HepG2 (cell line): ENCODE results near the gene IFNLR1. TPM values are rescaled to one million over a fixed set of nuclear protein-coding genes. Genes with fewer than 3 reads are reported as not detected.

Source experiments
- EED ChIP-seq: sonication (generic); formaldehyde crosslinking; IDR thresholded peaks from 2 replicates; pipeline ENCODE4 v1.5.0; 2020; ENCODE audit warnings: mild to moderate bottlenecking, missing genetic modification reagents
- FOXA3 ChIP-seq: IDR thresholded peaks from 2 replicates; pipeline ENCODE4 v1.6.1; 2016; ENCODE audit warnings: missing genetic modification reagents, missing compliant biosample characterization
- FOXM1 ChIP-seq: sonication (generic); formaldehyde crosslinking; IDR thresholded peaks from 2 replicates; pipeline ENCODE4 v1.5.0; 2020; ENCODE audit warnings: missing genetic modification reagents
- JUNB ChIP-seq: sonication (generic); formaldehyde crosslinking; IDR thresholded peaks from 2 replicates; pipeline ENCODE4 v1.8.0; 2022; ENCODE audit warnings: missing genetic modification reagents, mild to moderate bottlenecking, borderline replicate concordance
- KDM2A ChIP-seq: sonication (generic); formaldehyde crosslinking; IDR thresholded peaks from 2 replicates; pipeline ENCODE4 v1.4.0; 2020; ENCODE audit warnings: low read depth, missing genetic modification reagents, borderline replicate concordance
- MXI1 ChIP-seq: IDR thresholded peaks from 3 replicates; pipeline ENCODE4 v1.6.1; 2012; ENCODE audit warnings: low read depth, low read length, inconsistent platforms, borderline replicate concordance
- NONO ChIP-seq, 2 experiments: fragments of 450-650 bp in 1 of 2; sonication (generic) in 1 of 2; formaldehyde crosslinking in 1 of 2; IDR thresholded peaks in 1 of 2; conservative IDR thresholded peaks in 1 of 2; 2 replicates each; pipeline versions ENCODE4 v1.6.1 to v1.8.0; 2017 to 2022; ENCODE audit warnings: mild to moderate bottlenecking in 1 of 2, missing genetic modification reagents in 1 of 2, moderate library complexity in 1 of 2
- PHF8 ChIP-seq: sonication (generic); formaldehyde crosslinking; IDR thresholded peaks from 2 replicates; pipeline ENCODE4 v1.5.0; 2020; ENCODE audit warnings: missing genetic modification reagents
- SMC3 ChIP-seq: IDR thresholded peaks from 2 replicates; pipeline ENCODE4 v1.6.1; 2011; ENCODE audit warnings: low read length, improper control_type of control experiment
- SP1 ChIP-seq, 2 experiments: fragments of 450-650 bp in 1 of 2; sonication (generic) in 1 of 2; formaldehyde crosslinking in 1 of 2; IDR thresholded peaks; 2 replicates each; pipeline versions ENCODE4 v1.4.0 to v1.6.1; 2016 to 2020; ENCODE audit warnings: missing genetic modification reagents in 1 of 2
- TARDBP ChIP-seq: sonication (generic); formaldehyde crosslinking; IDR thresholded peaks from 2 replicates; pipeline ENCODE4 v1.8.0; 2022; ENCODE audit warnings: mild to moderate bottlenecking, missing genetic modification reagents
- U2AF2 ChIP-seq: fragments of 200-400 bp; formaldehyde crosslinking; IDR thresholded peaks from 2 replicates; pipeline ENCODE4 v1.6.1; 2017; ENCODE audit warnings: low read depth, mild to moderate bottlenecking, low read length
- ZFX ChIP-seq: sonication (generic); formaldehyde crosslinking; IDR thresholded peaks from 2 replicates; pipeline ENCODE4 v1.4.0; 2020; ENCODE audit warnings: mild to moderate bottlenecking, low read depth, missing genetic modification reagents, moderate library complexity
- ZNF431 ChIP-seq: sonication (generic); formaldehyde crosslinking; IDR thresholded peaks from 2 replicates; pipeline ENCODE4 v1.9.0; 2022; ENCODE audit warnings: missing genetic modification reagents, low read depth, mild to moderate bottlenecking, borderline replicate concordance
- ZNF577 ChIP-seq: sonication (generic); formaldehyde crosslinking; IDR thresholded peaks from 2 replicates; pipeline ENCODE4 v1.4.0; 2020; ENCODE audit warnings: mild to moderate bottlenecking, low read depth, missing genetic modification reagents, borderline replicate concordance
- ZSCAN30 ChIP-seq: sonication (generic); formaldehyde crosslinking; IDR thresholded peaks from 2 replicates; pipeline ENCODE4 v1.5.0; 2020; ENCODE audit warnings: mild to moderate bottlenecking, missing genetic modification reagents
- polyA plus RNA-seq, 8 experiments: library from polyadenylated mRNA; depleted of rRNA in 3 of 8; stranded (reverse) in 7 of 8; unstranded in 1 of 8; fragments of >200 nt; fragmentation: Illumina TruSeq in 4 of 8; extraction: Trizol in 4 of 8; gene quantifications; 2 replicates each; pipeline versions ENCODE4 v1.2.1 to v1.2.3, GENCODE V29; 2011 to 2016; ENCODE audit warnings: low read depth in 4 of 8, missing spikeins in 1 of 8, mixed read lengths in 1 of 8; ENCODE audit not compliant: insufficient read depth in 1 of 8
- total RNA-seq, 5 experiments: library from RNA; depleted of rRNA; stranded (reverse); fragments of >200 nt; fragmentation: Illumina TruSeq; extraction: Trizol; gene quantifications; 2 replicates each; pipeline ENCODE4 v1.2.3, GENCODE V29; 2016; ENCODE audit warnings: low read depth in 1 of 5
- TF ChIP-seq, protein P1 (sequence below): sonication (generic); formaldehyde crosslinking; IDR thresholded peaks from 2 replicates; pipeline ENCODE4 v1.4.0; 2020; ENCODE audit warnings: mild to moderate bottlenecking, missing genetic modification reagents, borderline replicate concordance
- TF ChIP-seq, protein P2 (sequence below): sonication (generic); formaldehyde crosslinking; IDR thresholded peaks from 2 replicates; pipeline ENCODE4 v1.5.0; 2020; ENCODE audit warnings: missing genetic modification reagents, mild to moderate bottlenecking, borderline replicate concordance
- TF ChIP-seq, protein P3 (sequence below): sonication (generic); formaldehyde crosslinking; IDR thresholded peaks from 2 replicates; pipeline ENCODE4 v1.5.1; 2020; ENCODE audit warnings: missing genetic modification reagents, mild to moderate bottlenecking, borderline replicate concordance
- TF ChIP-seq, protein P4 (sequence below): IDR thresholded peaks from 2 replicates; pipeline ENCODE4 v1.6.1; 2016; ENCODE audit warnings: low read depth, borderline replicate concordance
- TF ChIP-seq, protein P5 (sequence below): sonication (generic); formaldehyde crosslinking; IDR thresholded peaks from 2 replicates; pipeline ENCODE4 v1.4.0; 2020; ENCODE audit warnings: missing genetic modification reagents, borderline replicate concordance
- TF ChIP-seq, protein P6 (sequence below): sonication (generic); formaldehyde crosslinking; IDR thresholded peaks from 2 replicates; pipeline ENCODE4 v1.4.0; 2020; ENCODE audit warnings: missing genetic modification reagents

IFNLR1 gene
- total and polyA plus RNA-seq, 2 of the 13 experiments (the other 11 are each of a cell fraction or from before 2014, with no cell fraction given) = 3.8 to 8.5 TPM

DNA sequence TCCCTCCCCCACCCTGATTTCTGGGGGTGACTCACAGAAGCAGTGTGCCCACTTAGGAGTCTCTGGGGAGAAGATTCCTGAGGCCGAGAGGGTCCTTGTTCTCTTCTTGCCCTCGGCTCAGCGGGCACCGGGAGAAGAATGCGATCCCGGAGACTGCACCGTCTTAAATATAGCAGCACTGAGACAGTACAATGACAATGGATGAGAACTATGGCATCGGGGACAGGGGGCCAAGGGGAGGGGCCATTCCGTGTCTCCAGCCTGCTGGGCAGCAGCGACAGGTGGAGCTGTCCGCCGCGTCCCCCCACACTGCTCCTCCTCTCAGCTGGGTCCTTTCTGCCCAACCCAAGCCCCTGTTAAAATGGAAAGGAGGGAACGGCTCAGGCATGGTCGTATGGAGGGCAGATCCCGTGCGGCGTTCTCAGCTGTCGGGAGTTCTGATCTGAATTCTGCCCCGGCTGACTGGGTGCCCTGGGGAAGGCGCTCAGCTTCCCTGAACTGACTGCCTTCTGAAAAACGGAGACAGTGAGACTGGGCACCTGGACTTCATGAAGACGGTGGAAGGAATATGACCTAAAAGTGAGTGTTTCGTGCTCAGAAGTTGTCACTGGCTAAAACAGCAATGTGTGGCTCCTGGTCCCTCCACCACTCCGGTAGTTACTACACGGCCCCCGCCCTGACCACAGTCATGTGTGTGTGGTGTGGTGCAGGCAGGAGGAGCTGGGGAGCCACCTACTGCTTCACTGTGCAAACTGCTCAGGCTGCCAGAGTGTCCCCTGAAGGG, 74.9 kb downstream of the IFNLR1 start, which contains the start of gene MYOM3 (continued):
- TF ChIP-seq, protein P1, sequence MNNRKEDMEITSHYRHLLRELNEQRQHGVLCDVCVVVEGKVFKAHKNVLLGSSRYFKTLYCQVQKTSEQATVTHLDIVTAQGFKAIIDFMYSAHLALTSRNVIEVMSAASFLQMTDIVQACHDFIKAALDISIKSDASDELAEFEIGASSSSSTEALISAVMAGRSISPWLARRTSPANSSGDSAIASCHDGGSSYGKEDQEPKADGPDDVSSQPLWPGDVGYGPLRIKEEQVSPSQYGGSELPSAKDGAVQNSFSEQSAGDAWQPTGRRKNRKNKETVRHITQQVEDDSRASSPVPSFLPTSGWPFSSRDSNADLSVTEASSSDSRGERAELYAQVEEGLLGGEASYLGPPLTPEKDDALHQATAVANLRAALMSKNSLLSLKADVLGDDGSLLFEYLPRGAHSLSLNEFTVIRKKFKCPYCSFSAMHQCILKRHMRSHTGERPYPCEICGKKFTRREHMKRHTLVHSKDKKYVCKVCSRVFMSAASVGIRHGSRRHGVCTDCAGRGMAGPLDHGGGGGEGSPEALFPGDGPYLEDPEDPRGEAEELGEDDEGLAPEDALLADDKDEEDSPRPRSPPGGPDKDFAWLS (CRISPR knock-in tag) = no peak
- TF ChIP-seq FOXM1 = no peak
- TF ChIP-seq ZSCAN30 = no peak
- 0 out of 3 replicates have a peak, but pooled peaks have one; percentile 49 for TF ChIP-seq MXI1
- no peak for TF ChIP-seq SP1 (IDR thresholded peaks at IDR 0.05)
- TF ChIP-seq SP1 (CRISPR knock-in tag; IDR thresholded peaks at IDR 0.05) = 0 out of 2 replicates have a peak, but pooled peaks have one; percentile 25
- peak; percentile 43; the same call in 1 of the 2 replicates for TF ChIP-seq ZFX
- TF ChIP-seq FOXA3 (CRISPR knock-in tag) = 0 out of 2 replicates have a peak, but pooled peaks have one; percentile 25
- 0 out of 2 replicates have a peak, but pooled peaks have one; percentile 40 for TF ChIP-seq TARDBP (CRISPR knock-in tag)
- no peak for TF ChIP-seq JUNB
- no peak for TF ChIP-seq EED (CRISPR knock-in tag)
- TF ChIP-seq KDM2A (CRISPR knock-in tag) = peak; percentile 42; the same call in 1 of the 2 replicates
- TF ChIP-seq U2AF2 = no peak
- TF ChIP-seq, protein P2, sequence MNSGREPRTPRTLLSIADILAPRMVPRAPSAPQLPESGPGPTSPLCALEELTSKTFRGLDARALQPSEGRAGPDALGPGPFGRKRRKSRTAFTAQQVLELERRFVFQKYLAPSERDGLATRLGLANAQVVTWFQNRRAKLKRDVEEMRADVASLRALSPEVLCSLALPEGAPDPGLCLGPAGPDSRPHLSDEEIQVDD = no peak
- TF ChIP-seq, protein P3, sequence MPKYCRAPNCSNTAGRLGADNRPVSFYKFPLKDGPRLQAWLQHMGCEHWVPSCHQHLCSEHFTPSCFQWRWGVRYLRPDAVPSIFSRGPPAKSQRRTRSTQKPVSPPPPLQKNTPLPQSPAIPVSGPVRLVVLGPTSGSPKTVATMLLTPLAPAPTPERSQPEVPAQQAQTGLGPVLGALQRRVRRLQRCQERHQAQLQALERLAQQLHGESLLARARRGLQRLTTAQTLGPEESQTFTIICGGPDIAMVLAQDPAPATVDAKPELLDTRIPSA (CRISPR knock-in tag) = no peak
- TF ChIP-seq, protein P4, sequence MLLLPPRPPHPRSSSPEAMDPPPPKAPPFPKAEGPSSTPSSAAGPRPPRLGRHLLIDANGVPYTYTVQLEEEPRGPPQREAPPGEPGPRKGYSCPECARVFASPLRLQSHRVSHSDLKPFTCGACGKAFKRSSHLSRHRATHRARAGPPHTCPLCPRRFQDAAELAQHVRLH = peak; percentile 72; the same call in 1 of the 2 replicates
- no peak for TF ChIP-seq ZNF431 (CRISPR knock-in tag)
- TF ChIP-seq, protein P5, sequence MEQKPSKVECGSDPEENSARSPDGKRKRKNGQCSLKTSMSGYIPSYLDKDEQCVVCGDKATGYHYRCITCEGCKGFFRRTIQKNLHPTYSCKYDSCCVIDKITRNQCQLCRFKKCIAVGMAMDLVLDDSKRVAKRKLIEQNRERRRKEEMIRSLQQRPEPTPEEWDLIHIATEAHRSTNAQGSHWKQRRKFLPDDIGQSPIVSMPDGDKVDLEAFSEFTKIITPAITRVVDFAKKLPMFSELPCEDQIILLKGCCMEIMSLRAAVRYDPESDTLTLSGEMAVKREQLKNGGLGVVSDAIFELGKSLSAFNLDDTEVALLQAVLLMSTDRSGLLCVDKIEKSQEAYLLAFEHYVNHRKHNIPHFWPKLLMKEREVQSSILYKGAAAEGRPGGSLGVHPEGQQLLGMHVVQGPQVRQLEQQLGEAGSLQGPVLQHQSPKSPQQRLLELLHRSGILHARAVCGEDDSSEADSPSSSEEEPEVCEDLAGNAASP (CRISPR knock-in tag) = 0 out of 2 replicates have a peak, but pooled peaks have one; percentile 28
- peak; percentile 68 for TF ChIP-seq SMC3
- no peak for TF ChIP-seq NONO (IDR thresholded peaks at IDR 0.05)
- peak; percentile 29; the same call in 1 of the 2 replicates for TF ChIP-seq NONO (CRISPR knock-in tag; conservative IDR thresholded peaks at IDR 0.05)
- TF ChIP-seq, protein P6, sequence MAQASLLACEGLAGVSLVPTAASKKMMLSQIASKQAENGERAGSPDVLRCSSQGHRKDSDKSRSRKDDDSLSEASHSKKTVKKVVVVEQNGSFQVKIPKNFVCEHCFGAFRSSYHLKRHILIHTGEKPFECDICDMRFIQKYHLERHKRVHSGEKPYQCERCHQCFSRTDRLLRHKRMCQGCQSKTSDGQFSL (CRISPR knock-in tag) = no peak
- TF ChIP-seq PHF8 (CRISPR knock-in tag) = 0 out of 2 replicates have a peak, but pooled peaks have one; percentile 32
- no peak for TF ChIP-seq ZNF577
